Activated naive CD8-positive, alpha-beta T cell treated with anti-CD3 and anti-CD28 coated beads, Interleukin-2, amount 50 U/mL, for 16 hours (primary cell): ENCODE data around the gene BICRAL.
"Not testable (repeated sequence)": the region's sequence is repeated elsewhere in the genome, so short reads cannot be mapped to it uniquely, and the experiment has no call there.

Experiments
- DNase-seq: peaks from one replicate; pipeline ENCODE4 v3.0.0-alpha.2; 2020; ENCODE audit warnings: low read depth, low spot score

BICRAL gene

GRCh38 chr6:42894041-42894828 is 112.4 kb downstream of the BICRAL start:
- DNase-seq: not testable (repeated sequence)

GRCh38 chr6:42896178-42896719 is 114.4 kb downstream of the BICRAL start:
- DNase-seq: no peak

- DNase-seq: peak; percentile 42
Observed at GRCh38 chr6:42898891-42899361, 117.1 kb downstream of the BICRAL start.

- no peak for DNase-seq
Observed at GRCh38 chr6:42899871-42900270, 118.0 kb downstream of the BICRAL start.

GRCh38 chr6:42901538-42901957 is 119.7 kb downstream of the BICRAL start:
- DNase-seq: peak; percentile 44

GRCh38 chr6:42902429-42903263 is 120.8 kb downstream of the BICRAL start:
- not testable (repeated sequence) for DNase-seq

- DNase-seq: no peak
Observed at GRCh38 chr6:42904467-42904866, 122.6 kb downstream of the BICRAL start.

GRCh38 chr6:42907336-42907735 is 125.5 kb downstream of the BICRAL start:
- no peak for DNase-seq

- no peak for DNase-seq
Observed at GRCh38 chr6:42909835-42910234, 128.0 kb downstream of the BICRAL start.

- no peak for DNase-seq
Observed at GRCh38 chr6:42911171-42912021, 129.5 kb downstream of the BICRAL start.

GRCh38 chr6:42914546-42914945 is 132.7 kb downstream of the BICRAL start:
- DNase-seq: no peak

- DNase-seq: no peak
Observed at GRCh38 chr6:42915732-42916131, 133.9 kb downstream of the BICRAL start, which contains the start of gene PTCRA. Gene PTCRA (plus strand): TSS chr6:42916053. CDS start chr6:42916070, 17 bp downstream.

- no peak for DNase-seq
Observed at GRCh38 chr6:42916288-42916687, 134.4 kb downstream of the BICRAL start.
